Activated CD8-positive, alpha-beta memory T cell treated with anti-CD3 and anti-CD28 coated beads, Interleukin-2, amount 10 ng/mL, durations not matched to agents 7 days and 5 days (primary cell): ENCODE measurements around the gene SETSIP. TPM values are rescaled to one million over a fixed set of nuclear protein-coding genes. Genes with fewer than 3 reads are reported as not detected.
"Not testable (repeated sequence)": the region's sequence is repeated elsewhere in the genome, so short reads cannot be mapped to it uniquely, and the experiment has no call there.

Experiments
- ATAC-seq: fragments of 150-1000 bp; cut with Tn5 transposase; one replicate; pipeline ENCODE4 v1.10.0; 2021; ENCODE audit warnings: moderate library complexity
- CTCF ChIA-PET: fragments of 350-600 bp; sonication (Branson Sonifier 250); formaldehyde crosslinking; loops from one replicate; lab custom pipeline; 2021; ENCODE audit warnings: antibody characterized with exemption; lab: Charles Lee
- DNase-seq: peaks from one replicate; pipeline ENCODE4 v3.0.0-alpha.2; 2020
- H3K27ac Mint-ChIP-seq: one replicate; pipeline ENCODE4 v1.8.0; 2021; ENCODE audit warnings: mild to moderate bottlenecking, mixed read lengths
- H3K27me3 Mint-ChIP-seq: one replicate; pipeline ENCODE4 v1.8.0; 2021; ENCODE audit warnings: mixed read lengths
- H3K36me3 Mint-ChIP-seq: one replicate; pipeline ENCODE4 v1.8.0; 2021; ENCODE audit warnings: mild to moderate bottlenecking, mixed read lengths
- H3K4me1 Mint-ChIP-seq: one replicate; pipeline ENCODE4 v1.8.0; 2021; ENCODE audit warnings: mixed read lengths
- H3K4me3 Mint-ChIP-seq: one replicate; pipeline ENCODE4 v1.8.0; 2021; ENCODE audit warnings: mild to moderate bottlenecking, moderate library complexity, mixed read lengths
- H3K9me3 Mint-ChIP-seq: one replicate; pipeline ENCODE4 v1.8.0; 2022; ENCODE audit warnings: low read depth, mixed read lengths
- total RNA-seq, 2 experiments: library from RNA; stranded (reverse); gene quantifications; one replicate each; pipeline ENCODE4 v1.2.3, GENCODE V29; 2021

SETSIP gene
- total RNA-seq, 2 experiments from 2014 or later, result not detected

- Mint-ChIP-seq H3K4me1 (no peaks in the 10 kb centered on the region), H3K36me3 (no peaks in the 10 kb centered on the region), H3K4me3 (no peak overlapping the region), H3K9me3 (no peaks in the 10 kb centered on the region), H3K27ac (no peak overlapping the region), H3K27me3 (peaks cover 20% of the 10 kb centered on the region)
- ATAC-seq (no peak), DNase-seq (no peak)
- CTCF ChIA-PET, result no interaction called here
Measured at GRCh38 chr1:92037400-92037799, 37.8 kb downstream of the SETSIP start.

GRCh38 chr1:92031281-92032110, 43.7 kb downstream of the SETSIP start:
- Mint-ChIP-seq H3K4me3 (no peak overlapping the region), H3K27ac (no peak overlapping the region), H3K27me3 (peaks cover 46% of the 10 kb centered on the region), H3K4me1 (peaks cover 9% of the 10 kb centered on the region), H3K9me3 (no peaks in the 10 kb centered on the region), H3K36me3 (no peaks in the 10 kb centered on the region)
- CTCF ChIA-PET, result interaction anchor here (1.6 to 1.9 kb wide), 3 partner anchors 14 to 39 kb away, joined by 3 to 4 read pairs (median 3); no protein-coding TSS in a partner anchor
- no peak for DNase-seq
- ATAC-seq, result no peak

GRCh38 chr1:92030656-92031107, 44.5 kb downstream of the SETSIP start:
- Mint-ChIP-seq H3K27me3 (peaks cover 42% of the 10 kb centered on the region), H3K4me3 (peak overlapping the region; percentile 8), H3K36me3 (no peaks in the 10 kb centered on the region), H3K9me3 (no peaks in the 10 kb centered on the region), H3K27ac (no peak overlapping the region), H3K4me1 (peaks cover 9% of the 10 kb centered on the region)
- no peak for ATAC-seq
- CTCF ChIA-PET, result interaction anchor here (1.6 to 1.9 kb wide), 3 partner anchors 13 to 38 kb away, joined by 3 to 4 read pairs (median 3); no protein-coding TSS in a partner anchor
- no peak for DNase-seq

- H3K27ac Mint-ChIP-seq, result no peak overlapping the region
Measured at GRCh38 chr1:92029241-92029922, 45.8 kb downstream of the SETSIP start.

GRCh38 chr1:92026806-92027205, 48.4 kb downstream of the SETSIP start:
- CTCF ChIA-PET, result no interaction called here
- no peaks in the 10 kb centered on the region for H3K36me3 Mint-ChIP-seq
- peaks cover 45% of the 10 kb centered on the region for H3K27me3 Mint-ChIP-seq
- H3K9me3 Mint-ChIP-seq, result no peaks in the 10 kb centered on the region
- DNase-seq (no peak), ATAC-seq (no peak)
- no peak overlapping the region for H3K27ac Mint-ChIP-seq
- peaks cover 9% of the 10 kb centered on the region for H3K4me1 Mint-ChIP-seq
- H3K4me3 Mint-ChIP-seq, result no peak overlapping the region

More at GRCh38 chr1:92029241-92029922, 45.8 kb downstream of the SETSIP start:
- H3K9me3 Mint-ChIP-seq, result no peaks in the 10 kb centered on the region
- CTCF ChIA-PET, result no interaction called here
- H3K27me3 Mint-ChIP-seq, result peaks cover 36% of the 10 kb centered on the region
- ATAC-seq, result no peak
- H3K4me1 Mint-ChIP-seq, result peaks cover 9% of the 10 kb centered on the region
- no peaks in the 10 kb centered on the region for H3K36me3 Mint-ChIP-seq
- peak overlapping the region; percentile 56 for H3K4me3 Mint-ChIP-seq
- no peak for DNase-seq

- H3K27me3 Mint-ChIP-seq, result peaks cover 38% of the 10 kb centered on the region
- H3K27ac Mint-ChIP-seq, H3K9me3 Mint-ChIP-seq, H3K4me3 Mint-ChIP-seq, ATAC-seq, DNase-seq, H3K36me3 Mint-ChIP-seq, H3K4me1 Mint-ChIP-seq, CTCF ChIA-PET: not testable (repeated sequence)
Measured at GRCh38 chr1:92026042-92026441, 49.2 kb downstream of the SETSIP start.

Other genes with a start within 250 kb of the SETSIP start
- gene TGFBR3, start 189.3 kb downstream of the SETSIP start, total RNA-seq, result 10 to 100 TPM; 10.4 to 25.8 TPM
- gene BRDT, start 126.0 kb downstream of the SETSIP start, total RNA-seq, result not detected
- gene EPHX4, start 45.4 kb downstream of the SETSIP start, total RNA-seq, result under 1 TPM; 0.21 to 0.26 TPM
- gene BTBD8, start 4.9 kb upstream of the SETSIP start, total RNA-seq, result 1 to 10 TPM; 1.7 to 2.4 TPM
- gene C1orf146, start 142.5 kb upstream of the SETSIP start, total RNA-seq, result not detected
- gene GLMN, start 223.6 kb upstream of the SETSIP start, total RNA-seq, result 10 to 100 TPM; 25.7 to 26.0 TPM
- 10 to 100 TPM; 37.1 to 41.4 TPM for gene RPAP2, start 223.6 kb upstream of the SETSIP start, total RNA-seq